Keratinocyte (primary cell): ENCODE results near the gene LILRB1.
"Not testable (repeated sequence)": the region's sequence is repeated elsewhere in the genome, so short reads cannot be mapped to it uniquely, and the experiment has no call there.

Source experiments
- EZH2 ChIP-seq: IDR thresholded peaks from one replicate; pipeline ENCODE4 v1.6.1; 2012; ENCODE audit warnings: inconsistent platforms, mild to moderate bottlenecking, low read length, moderate library complexity
- TF ChIP-seq, protein P1 (sequence below), 3 experiments: IDR thresholded peaks in 1 of 3; conservative IDR thresholded peaks in 1 of 3; optimal IDR thresholded peaks in 1 of 3; 2 replicates in 2 of 3; 3 replicates in 1 of 3; pipeline versions ENCODE3 to v1.5.1; 2011; ENCODE audit warnings: low read length in 3 of 3, mild to moderate bottlenecking in 3 of 3, moderate library complexity in 2 of 3, control low read depth in 1 of 3, inconsistent platforms in 1 of 3; ENCODE audit not compliant: insufficient read depth in 2 of 3; ENCODE audit errors: extremely low read depth in 1 of 3

DNA sequence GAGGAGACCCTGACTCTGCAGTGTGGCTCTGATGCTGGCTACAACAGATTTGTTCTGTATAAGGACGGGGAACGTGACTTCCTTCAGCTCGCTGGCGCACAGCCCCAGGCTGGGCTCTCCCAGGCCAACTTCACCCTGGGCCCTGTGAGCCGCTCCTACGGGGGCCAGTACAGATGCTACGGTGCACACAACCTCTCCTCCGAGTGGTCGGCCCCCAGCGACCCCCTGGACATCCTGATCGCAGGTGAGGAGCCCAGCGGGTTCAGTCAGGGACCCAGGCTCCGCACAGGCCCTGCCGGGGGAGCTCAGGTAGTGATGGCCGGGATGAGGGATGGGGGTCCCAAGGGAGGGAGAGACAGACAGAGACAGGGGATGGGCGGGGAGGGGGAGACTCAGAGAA lies 2.2 kb downstream of the LILRB1 start:
- TF ChIP-seq, protein P1, sequence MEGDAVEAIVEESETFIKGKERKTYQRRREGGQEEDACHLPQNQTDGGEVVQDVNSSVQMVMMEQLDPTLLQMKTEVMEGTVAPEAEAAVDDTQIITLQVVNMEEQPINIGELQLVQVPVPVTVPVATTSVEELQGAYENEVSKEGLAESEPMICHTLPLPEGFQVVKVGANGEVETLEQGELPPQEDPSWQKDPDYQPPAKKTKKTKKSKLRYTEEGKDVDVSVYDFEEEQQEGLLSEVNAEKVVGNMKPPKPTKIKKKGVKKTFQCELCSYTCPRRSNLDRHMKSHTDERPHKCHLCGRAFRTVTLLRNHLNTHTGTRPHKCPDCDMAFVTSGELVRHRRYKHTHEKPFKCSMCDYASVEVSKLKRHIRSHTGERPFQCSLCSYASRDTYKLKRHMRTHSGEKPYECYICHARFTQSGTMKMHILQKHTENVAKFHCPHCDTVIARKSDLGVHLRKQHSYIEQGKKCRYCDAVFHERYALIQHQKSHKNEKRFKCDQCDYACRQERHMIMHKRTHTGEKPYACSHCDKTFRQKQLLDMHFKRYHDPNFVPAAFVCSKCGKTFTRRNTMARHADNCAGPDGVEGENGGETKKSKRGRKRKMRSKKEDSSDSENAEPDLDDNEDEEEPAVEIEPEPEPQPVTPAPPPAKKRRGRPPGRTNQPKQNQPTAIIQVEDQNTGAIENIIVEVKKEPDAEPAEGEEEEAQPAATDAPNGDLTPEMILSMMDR (optimal IDR thresholded peaks at IDR 0.05 in 1 of 3, IDR thresholded peaks at IDR 0.05 in 1 of 3, conservative IDR thresholded peaks at IDR 0.05 in 1 of 3; ENCODE audit: extremely low read depth in 1 of 3, insufficient read depth in 2 of 3, low read length in 3 of 3): not testable (repeated sequence)
- not testable (repeated sequence) for TF ChIP-seq EZH2
